Left renal pelvis (tissue), 4 donors: ENCODE measurements around the gene ZNF524. TPM values are rescaled to one million over a fixed set of nuclear protein-coding genes. Genes with fewer than 3 reads are reported as not detected.

Source experiments
- DNase-seq, 4 donors: peaks; one replicate each; pipeline ENCODE4 v3.0.0-alpha.2; 2013; ENCODE audit warnings: low read depth in 4 of 4, low spot score in 3 of 4
- polyA plus RNA-seq, 4 donors: library from polyadenylated mRNA; unstranded; fragments of 120-200 nt; gene quantifications; one replicate each; pipeline ENCODE4 v1.2.1, GENCODE V29; 2013; ENCODE audit not compliant: insufficient read length in 4 of 4

ZNF524 gene
- polyA plus RNA-seq, 4 donors: 4.6 to 13.3 (median 6.7) TPM

DNA sequence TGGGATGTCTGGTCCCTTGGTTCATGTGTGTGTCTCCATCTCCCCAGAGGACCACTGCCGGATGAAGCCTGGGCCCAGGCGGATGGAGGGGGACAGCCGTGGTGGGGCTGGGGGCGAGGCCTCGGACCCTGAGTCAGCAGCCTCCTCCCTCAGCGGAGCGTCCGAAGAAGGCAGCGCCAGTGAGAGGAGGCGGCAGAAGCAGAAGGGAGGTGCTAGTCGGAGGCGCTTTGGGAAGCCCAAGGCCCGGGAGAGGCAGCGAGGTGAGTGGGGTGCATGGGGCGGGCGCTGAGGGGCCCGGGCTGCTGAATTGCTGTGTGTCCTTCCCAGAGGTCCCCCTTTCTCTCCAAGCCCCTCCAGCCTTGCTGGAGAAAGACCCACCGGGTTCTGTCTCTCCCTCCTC is 51.1 kb downstream of the ZNF524 start:
- no peak for DNase-seq

DNA sequence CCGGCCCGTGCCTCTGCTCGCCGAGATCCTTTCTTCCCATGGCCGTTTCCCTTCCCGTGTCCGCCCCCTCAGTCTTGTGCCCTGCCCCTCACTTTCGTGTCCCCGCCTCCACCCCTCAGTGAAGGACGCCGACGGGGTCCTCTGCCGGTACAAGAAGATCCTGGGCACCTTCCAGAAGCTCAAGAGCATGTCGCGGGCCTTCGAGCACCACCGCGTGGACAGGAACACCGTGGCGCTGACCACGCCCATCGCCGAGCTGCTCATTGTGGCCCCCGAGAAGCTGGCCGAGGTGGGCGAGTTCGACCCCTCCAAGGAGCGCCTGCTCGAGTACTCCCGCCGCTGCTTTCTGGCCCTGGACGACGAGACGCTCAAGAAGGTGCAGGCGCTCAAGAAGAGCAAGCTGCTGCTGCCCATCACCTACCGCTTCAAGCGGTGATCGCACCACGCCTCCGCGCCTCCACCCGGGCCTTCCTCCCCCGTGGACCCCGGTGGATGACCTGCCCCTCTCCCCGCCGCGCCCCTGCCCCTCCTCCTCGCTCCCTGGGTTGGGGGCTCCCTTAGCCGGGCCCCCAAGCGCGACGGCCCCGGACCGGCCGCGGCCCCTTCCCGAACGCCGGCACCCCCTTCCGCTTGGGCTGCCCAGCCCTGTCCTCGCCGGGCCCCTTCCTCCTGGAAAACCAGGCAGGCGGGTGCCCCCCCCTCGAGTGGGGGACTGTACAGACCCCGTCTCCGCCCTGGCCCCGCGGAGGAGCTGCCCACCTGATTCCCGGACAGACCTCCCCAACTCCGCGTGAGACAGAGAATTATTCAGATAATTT is 52.4 kb downstream of the ZNF524 start:
- DNase-seq: no peak

Other genes with a start within 250 kb of the ZNF524 start
- gene COX6B2, start 245.6 kb upstream of the ZNF524 start, polyA plus RNA-seq: 1 to 10 TPM in 2 of 4 donors, under 1 TPM in 2; 0.49 to 1.5 (median 0.83) TPM
- gene GARIN5B, start 237.0 kb upstream of the ZNF524 start, polyA plus RNA-seq: under 1 TPM; 0.13 to 0.31 (median 0.17) TPM
- gene IL11, start 229.8 kb upstream of the ZNF524 start, polyA plus RNA-seq: 1 to 10 TPM in 2 of 4 donors, under 1 TPM in 2; 0.79 to 1.7 (median 1.1) TPM
- under 1 TPM in 2 of 4 donors, not detected in 2; 0.72 to 0.76 TPM for gene TMEM190, start 223.5 kb upstream of the ZNF524 start, polyA plus RNA-seq
- 1 to 10 TPM in 1 of 4 donors, under 1 TPM in 3; 0.31 to 2.2 (median 0.49) TPM for gene TMEM238, start 216.0 kb upstream of the ZNF524 start, polyA plus RNA-seq
- 1,000 to 10,000 TPM in 2 of 4 donors, 100 to 1,000 TPM in 2; 965 to 1,435 (median 1,000) TPM for gene RPL28, start 214.4 kb upstream of the ZNF524 start, polyA plus RNA-seq
- gene UBE2S, start 192.5 kb upstream of the ZNF524 start, polyA plus RNA-seq: 10 to 100 TPM; 42.3 to 56.0 (median 48.8) TPM
- gene SHISA7, start 157.0 kb upstream of the ZNF524 start, polyA plus RNA-seq: under 1 TPM; 0.13 to 0.33 (median 0.22) TPM
- gene ISOC2, start 138.6 kb upstream of the ZNF524 start, polyA plus RNA-seq: 10 to 100 TPM; 30.2 to 52.6 (median 33.0) TPM
- not detected for gene C19orf85, start 135.5 kb upstream of the ZNF524 start, polyA plus RNA-seq
- gene ZNF628, start 123.7 kb upstream of the ZNF524 start, polyA plus RNA-seq: 1 to 10 TPM; 2.1 to 5.3 (median 3.2) TPM
- gene NAT14, start 115.1 kb upstream of the ZNF524 start, polyA plus RNA-seq: 10 to 100 TPM; 31.4 to 56.7 (median 46.4) TPM
- gene SSC5D, start 111.9 kb upstream of the ZNF524 start, polyA plus RNA-seq: 1 to 10 TPM; 1.9 to 7.0 (median 3.1) TPM
- under 1 TPM; 0.36 to 0.96 (median 0.80) TPM for gene SBK2, start 63.2 kb upstream of the ZNF524 start, polyA plus RNA-seq
- gene SBK3, start 54.7 kb upstream of the ZNF524 start, polyA plus RNA-seq: under 1 TPM in 1 of 4 donors, not detected in 3; 0.15 TPM
- 10 to 100 TPM; 12.8 to 22.2 (median 14.1) TPM for gene ZNF579, start 19.4 kb upstream of the ZNF524 start, polyA plus RNA-seq
- gene FIZ1, start 771 bp upstream of the ZNF524 start, polyA plus RNA-seq: 10 to 100 TPM; 19.0 to 24.4 (median 19.7) TPM
- 10 to 100 TPM in 1 of 4 donors, 1 to 10 TPM in 3; 6.8 to 13.0 (median 7.9) TPM for gene ZNF865, start 5.4 kb downstream of the ZNF524 start, polyA plus RNA-seq
- gene ZNF784, start 24.3 kb downstream of the ZNF524 start, polyA plus RNA-seq: 10 to 100 TPM in 2 of 4 donors, 1 to 10 TPM in 2; 5.3 to 14.2 (median 9.9) TPM
- gene ZNF580, start 40.7 kb downstream of the ZNF524 start, polyA plus RNA-seq: 10 to 100 TPM; 36.3 to 63.9 (median 38.9) TPM
- gene ZNF581, start 43.4 kb downstream of the ZNF524 start, polyA plus RNA-seq: 10 to 100 TPM; 19.1 to 32.4 (median 23.7) TPM
- 10 to 100 TPM; 14.5 to 29.6 (median 19.3) TPM for gene CCDC106, start 47.9 kb downstream of the ZNF524 start, polyA plus RNA-seq
- gene U2AF2, start 54.7 kb downstream of the ZNF524 start, polyA plus RNA-seq: 100 to 1,000 TPM; 146 to 227 (median 159) TPM
- gene EPN1, start 74.9 kb downstream of the ZNF524 start, polyA plus RNA-seq: 100 to 1,000 TPM in 2 of 4 donors, 10 to 100 TPM in 2; 66.6 to 152 (median 94.9) TPM
- gene NLRP9, start 138.1 kb downstream of the ZNF524 start, polyA plus RNA-seq: under 1 TPM in 2 of 4 donors, not detected in 2; 0.04 to 0.10 TPM
- not detected for gene RFPL4A, start 158.8 kb downstream of the ZNF524 start, polyA plus RNA-seq
- gene RFPL4AL1, start 168.8 kb downstream of the ZNF524 start, polyA plus RNA-seq: under 1 TPM in 2 of 4 donors, not detected in 2; 0.17 to 0.20 TPM
- gene NLRP11, start 231.7 kb downstream of the ZNF524 start, polyA plus RNA-seq: under 1 TPM in 3 of 4 donors, not detected in 1; 0.11 to 0.19 (median 0.15) TPM
- not detected for gene NLRP4, start 236.3 kb downstream of the ZNF524 start, polyA plus RNA-seq